Fibroblast of peridontal ligament (primary cell): ENCODE measurements around the gene KRTAP2-2.
"Not testable (repeated sequence)": the region's sequence is repeated elsewhere in the genome, so short reads cannot be mapped to it uniquely, and the experiment has no call there.

Source experiments
- DNase-seq: peaks from one replicate; pipeline ENCODE4 v3.0.0-alpha.2; 2010; ENCODE audit errors: extremely low read depth

The KRTAP2-2 gene

GRCh38 chr17:41064301-41064700 lies 9.3 kb upstream of the KRTAP2-2 start:
- DNase-seq = no peak

GRCh38 chr17:41063449-41063848 lies 8.4 kb upstream of the KRTAP2-2 start:
- DNase-seq = no peak

- peak; percentile 98 for DNase-seq
Measured at GRCh38 chr17:41061964-41062363, 6.9 kb upstream of the KRTAP2-2 start.

- peak; percentile 98 for DNase-seq
Measured at GRCh38 chr17:41060052-41060604, 5.1 kb upstream of the KRTAP2-2 start, which contains the start of gene KRTAP2-3. KRTAP2-3 (minus strand) TSS chr17:41060114; CDS start chr17:41060050, 64 bp downstream.

GRCh38 chr17:41059276-41060051 lies 4.4 kb upstream of the KRTAP2-2 start:
- peak; percentile 95 for DNase-seq

GRCh38 chr17:41058741-41059140 lies 3.7 kb upstream of the KRTAP2-2 start:
- DNase-seq = no peak

- no peak for DNase-seq
Measured at GRCh38 chr17:41057547-41057946, 2.5 kb upstream of the KRTAP2-2 start.

- DNase-seq = not testable (repeated sequence)
Measured at GRCh38 chr17:41054556-41054955, 474 bp downstream of the KRTAP2-2 start.

GRCh38 chr17:41054025-41054424 lies 1.0 kb downstream of the KRTAP2-2 start:
- DNase-seq = no peak

GRCh38 chr17:41052566-41052965 lies 2.5 kb downstream of the KRTAP2-2 start:
- DNase-seq = peak; percentile 55

- DNase-seq = peak; percentile 59
Measured at GRCh38 chr17:41049110-41049509, 5.9 kb downstream of the KRTAP2-2 start.

- peak; percentile 73 for DNase-seq
Measured at GRCh38 chr17:41048441-41048840, 6.6 kb downstream of the KRTAP2-2 start.

GRCh38 chr17:41046735-41047465 lies 8.1 kb downstream of the KRTAP2-2 start, which contains the start of gene KRTAP2-1:
KRTAP2-1 (minus strand) TSS chr17:41047316; CDS start chr17:41047267, 49 bp downstream.
- DNase-seq = not testable (repeated sequence)

- no peak for DNase-seq
Measured at GRCh38 chr17:41042953-41043352, 12.1 kb downstream of the KRTAP2-2 start.

GRCh38 chr17:41040783-41041571 lies 14.1 kb downstream of the KRTAP2-2 start, which contains the start of gene KRTAP1-1:
KRTAP1-1 (minus strand) TSS chr17:41041450; CDS start chr17:41041397, 53 bp downstream.
- DNase-seq = peak; percentile 62

- no peak for DNase-seq
Measured at GRCh38 chr17:41037853-41038350, 17.1 kb downstream of the KRTAP2-2 start.

- not testable (repeated sequence) for DNase-seq
Measured at GRCh38 chr17:41034346-41034935, 20.6 kb downstream of the KRTAP2-2 start, which contains the start of gene KRTAP1-3. KRTAP1-3 (minus strand) TSS chr17:41034874; CDS start chr17:41034821, 53 bp downstream.

- DNase-seq = no peak
Measured at GRCh38 chr17:41029633-41030245, 25.3 kb downstream of the KRTAP2-2 start, which contains the start of gene KRTAP1-4. KRTAP1-4 (minus strand) TSS chr17:41030195; CDS start chr17:41030078, 117 bp downstream.

- DNase-seq = peak; percentile 98
Measured at GRCh38 chr17:41026715-41027471, 28.1 kb downstream of the KRTAP2-2 start, which contains the start of gene KRTAP1-5. KRTAP1-5 (minus strand) TSS chr17:41027208; CDS start chr17:41027155, 53 bp downstream.
